Gastrocnemius medialis (tissue), 4 donors: ENCODE results near the gene NSDHL.

ENCODE experiments used
- CTCF ChIP-seq, 5 experiments: fragments of 450-650 bp in 3 of 5; fragments of 200-600 bp in 2 of 5; sonication (generic) in 2 of 5; IDR thresholded peaks in 4 of 5; conservative IDR thresholded peaks in 1 of 5; 1 replicate in 4 of 5; 2 replicates in 1 of 5; pipeline ENCODE4 v1.5.1; 2016 to 2019; ENCODE audit warnings: antibody characterized with exemption in 5 of 5, mild to moderate bottlenecking in 3 of 5, moderate library complexity in 3 of 5
- POLR2A ChIP-seq, 2 donors: fragments of 450-650 bp; IDR thresholded peaks; one replicate each; pipeline ENCODE4 v1.6.1; 2017; ENCODE audit warnings: antibody characterized with exemption in 2 of 2, mild to moderate bottlenecking in 2 of 2, moderate library complexity in 2 of 2

GRCh38 chrX:152869972-152870371, 39.1 kb downstream of the NSDHL start:
- no peak for TF ChIP-seq POLR2A (IDR thresholded peaks at IDR 0.05)
- no peak for TF ChIP-seq CTCF (IDR thresholded peaks at IDR 0.05 in 4 of 5, conservative IDR thresholded peaks at IDR 0.05 in 1 of 5)
